GM23248 (cell line): ENCODE results near the gene SCMH1.

Experiments used
- EZH2 ChIP-seq: fragments of 200-600 bp; sonication (generic); IDR thresholded peaks from 2 replicates; pipeline ENCODE4 v1.6.1; 2018; ENCODE audit warnings: antibody characterized with exemption, mild to moderate bottlenecking; ENCODE audit not compliant: insufficient read depth, poor library complexity, severe bottlenecking
- EZH2phosphoT487 ChIP-seq: fragments of 200-600 bp; sonication (generic); IDR thresholded peaks from 2 replicates; pipeline ENCODE4 v1.6.1; 2018; ENCODE audit warnings: antibody characterized with exemption, moderate library complexity, mild to moderate bottlenecking, low read depth; ENCODE audit not compliant: insufficient read depth

- TF ChIP-seq EZH2 (no peak), EZH2phosphoT487 (no peak)
Observed at GRCh38 chr1:40998668-40999067, 243.4 kb downstream of the SCMH1 start.
